ENCODE measurements around the gene ZNF428.

The ZNF428 gene

DNA sequence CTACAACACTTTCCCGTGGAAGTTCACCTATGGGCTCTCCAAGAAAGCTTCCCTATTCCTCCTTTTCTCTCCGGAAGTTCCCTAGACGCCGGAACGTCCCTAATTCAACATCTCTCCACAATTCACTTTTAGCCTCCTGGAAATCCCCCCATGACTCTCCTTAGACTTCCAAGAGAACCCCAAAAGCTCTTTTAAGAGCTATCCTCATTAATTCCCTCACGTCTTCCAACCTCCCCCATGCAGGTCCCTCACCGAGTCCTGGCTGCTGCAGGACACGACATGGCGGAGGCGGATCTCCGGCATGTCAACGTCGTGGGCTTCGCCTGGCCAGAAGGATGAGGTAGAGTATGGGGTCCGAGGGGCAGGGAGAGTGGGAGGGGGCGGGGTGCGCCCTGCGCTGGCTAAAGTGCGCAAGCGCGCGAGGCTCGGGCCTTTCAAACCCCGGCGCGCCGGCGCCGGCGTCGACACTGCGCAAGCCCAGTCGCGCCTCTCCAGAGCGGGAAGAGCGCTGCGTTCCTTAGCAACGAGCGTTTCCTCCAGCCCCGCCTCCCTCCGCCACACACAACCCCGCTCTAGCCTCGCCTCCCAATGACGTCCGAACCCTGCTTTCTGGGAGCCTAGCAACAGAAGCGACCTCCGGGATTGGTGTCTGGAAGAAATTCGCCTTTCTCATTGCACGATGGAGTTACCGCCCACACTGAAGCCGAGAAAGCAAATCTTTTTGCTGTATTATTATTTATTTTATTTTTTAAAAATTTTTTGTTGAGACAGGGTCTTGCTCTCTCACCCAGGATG, 44.1 kb downstream of the ZNF428 start, which contains the start of the genes PINLYP and XRCC1:
Gene PINLYP, plus strand, starts transcription at position 646 of the 795 bp plus-strand sequence. CDS start 1,391 bp downstream, outside the sequence.
Gene XRCC1, minus strand, starts transcription at position 372 of the 795 bp plus-strand sequence. Its CDS starts 69 bp downstream, at position 303.
- TF ChIP-seq, protein P1, sequence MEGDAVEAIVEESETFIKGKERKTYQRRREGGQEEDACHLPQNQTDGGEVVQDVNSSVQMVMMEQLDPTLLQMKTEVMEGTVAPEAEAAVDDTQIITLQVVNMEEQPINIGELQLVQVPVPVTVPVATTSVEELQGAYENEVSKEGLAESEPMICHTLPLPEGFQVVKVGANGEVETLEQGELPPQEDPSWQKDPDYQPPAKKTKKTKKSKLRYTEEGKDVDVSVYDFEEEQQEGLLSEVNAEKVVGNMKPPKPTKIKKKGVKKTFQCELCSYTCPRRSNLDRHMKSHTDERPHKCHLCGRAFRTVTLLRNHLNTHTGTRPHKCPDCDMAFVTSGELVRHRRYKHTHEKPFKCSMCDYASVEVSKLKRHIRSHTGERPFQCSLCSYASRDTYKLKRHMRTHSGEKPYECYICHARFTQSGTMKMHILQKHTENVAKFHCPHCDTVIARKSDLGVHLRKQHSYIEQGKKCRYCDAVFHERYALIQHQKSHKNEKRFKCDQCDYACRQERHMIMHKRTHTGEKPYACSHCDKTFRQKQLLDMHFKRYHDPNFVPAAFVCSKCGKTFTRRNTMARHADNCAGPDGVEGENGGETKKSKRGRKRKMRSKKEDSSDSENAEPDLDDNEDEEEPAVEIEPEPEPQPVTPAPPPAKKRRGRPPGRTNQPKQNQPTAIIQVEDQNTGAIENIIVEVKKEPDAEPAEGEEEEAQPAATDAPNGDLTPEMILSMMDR (conservative IDR thresholded peaks at IDR 0.05; ENCODE audit: low read length), result no peak
- no peak for TF ChIP-seq EZH2phosphoT487 (IDR thresholded peaks at IDR 0.05; ENCODE audit: borderline replicate concordance)
- peaks cover 37% of the 10 kb centered on the region for H3K4me1 ChIP-seq (ENCODE audit: insufficient read depth, low read length, poor library complexity, severe bottlenecking)
- no peaks in the 10 kb centered on the region for H3K27me3 ChIP-seq (ENCODE audit: insufficient read depth, low read length, poor library complexity, severe bottlenecking)
- H3K4me2 ChIP-seq (ENCODE audit: low read depth, low read length, poor library complexity, severe bottlenecking), result peak within 1 kb of the TSS; percentile 100
- no peaks in the 10 kb centered on the region for H3K36me3 ChIP-seq (ENCODE audit: insufficient read depth, low read length)
- peak within 1 kb of the TSS; percentile 64 for H2AFZ ChIP-seq (ENCODE audit: low read length)
- peaks cover 59% of the 10 kb centered on the region for H3K79me2 ChIP-seq (ENCODE audit: insufficient read depth, low read length)
- peak within 1 kb of the TSS; percentile 98 for H3K9ac ChIP-seq (ENCODE audit: low read depth, low read length, poor library complexity, severe bottlenecking)
- peak within 1 kb of the TSS; percentile 85 for H3K4me3 ChIP-seq (ENCODE audit: low read length, poor library complexity, severe bottlenecking)
- H3K9me3 ChIP-seq (ENCODE audit: insufficient read depth, low read depth, low read length), result no peaks in the 10 kb centered on the region
- H3K9me2 ChIP-seq (replicated peaks; ENCODE audit: low read depth, low read length), result no peaks in the 10 kb centered on the region
- no peaks in the 10 kb centered on the region for H3F3A ChIP-seq (ENCODE audit: low read depth)
- H4K20me1 ChIP-seq (ENCODE audit: insufficient read depth, low read length, poor library complexity, severe bottlenecking), result no peaks in the 10 kb centered on the region

DNA sequence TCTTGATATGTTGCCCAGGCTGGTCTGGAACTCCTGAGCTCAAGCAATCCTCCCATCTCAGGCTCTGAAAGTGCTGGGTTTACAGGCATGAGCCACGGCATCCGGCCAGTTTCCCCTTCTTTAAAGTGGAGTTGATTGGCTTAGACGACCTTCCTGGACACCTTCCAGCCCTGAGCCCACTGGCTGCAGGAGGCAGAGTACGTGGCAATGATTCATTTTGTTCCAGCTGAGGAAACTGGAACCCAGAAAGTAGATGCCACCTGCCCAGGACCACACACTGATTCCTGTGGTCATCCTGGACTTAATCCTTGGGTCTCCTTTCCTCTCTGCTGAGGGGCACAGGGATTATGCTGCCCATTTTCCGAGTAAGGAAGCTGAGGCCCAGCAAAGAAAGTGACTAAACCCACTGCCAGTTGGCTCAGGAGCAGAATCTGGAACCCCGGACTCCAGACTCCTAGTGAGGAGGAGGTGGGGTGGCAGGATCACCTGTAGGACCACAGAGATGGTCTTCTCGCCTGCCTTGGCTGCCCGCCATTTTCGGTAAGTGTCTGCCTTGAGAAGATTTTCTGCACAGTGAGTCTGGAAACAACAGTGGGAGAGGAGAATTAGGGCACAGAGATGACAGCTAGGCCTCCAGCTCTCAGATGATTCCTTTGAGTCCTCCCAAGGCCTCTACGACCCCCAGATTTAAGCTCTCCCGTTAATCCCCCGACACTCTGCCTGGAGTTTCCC, 44.8 kb downstream of the ZNF428 start:
- no peaks in the 10 kb centered on the region for H3F3A ChIP-seq (ENCODE audit: low read depth)
- no peaks in the 10 kb centered on the region for H4K20me1 ChIP-seq (ENCODE audit: insufficient read depth, low read length, poor library complexity, severe bottlenecking)
- no peak for TF ChIP-seq EZH2phosphoT487 (IDR thresholded peaks at IDR 0.05; ENCODE audit: borderline replicate concordance)
- TF ChIP-seq, protein P1 (conservative IDR thresholded peaks at IDR 0.05; ENCODE audit: low read length), result no peak
- no peaks in the 10 kb centered on the region for H3K9me3 ChIP-seq (ENCODE audit: insufficient read depth, low read depth, low read length)
- H3K9me2 ChIP-seq (replicated peaks; ENCODE audit: low read depth, low read length), result no peaks in the 10 kb centered on the region
- H3K27me3 ChIP-seq (ENCODE audit: insufficient read depth, low read length, poor library complexity, severe bottlenecking), result no peaks in the 10 kb centered on the region
- no peak overlapping the region for H2AFZ ChIP-seq (ENCODE audit: low read length)
- no peaks in the 10 kb centered on the region for H3K36me3 ChIP-seq (ENCODE audit: insufficient read depth, low read length)
- peaks cover 60% of the 10 kb centered on the region for H3K79me2 ChIP-seq (ENCODE audit: insufficient read depth, low read length)
- peak overlapping the region; percentile 85 for H3K4me3 ChIP-seq (ENCODE audit: low read length, poor library complexity, severe bottlenecking)
- H3K9ac ChIP-seq (ENCODE audit: low read depth, low read length, poor library complexity, severe bottlenecking), result peak overlapping the region; percentile 98
- H3K4me1 ChIP-seq (ENCODE audit: insufficient read depth, low read length, poor library complexity, severe bottlenecking), result peaks cover 31% of the 10 kb centered on the region
- peak overlapping the region; percentile 100 for H3K4me2 ChIP-seq (ENCODE audit: low read depth, low read length, poor library complexity, severe bottlenecking)

DNA sequence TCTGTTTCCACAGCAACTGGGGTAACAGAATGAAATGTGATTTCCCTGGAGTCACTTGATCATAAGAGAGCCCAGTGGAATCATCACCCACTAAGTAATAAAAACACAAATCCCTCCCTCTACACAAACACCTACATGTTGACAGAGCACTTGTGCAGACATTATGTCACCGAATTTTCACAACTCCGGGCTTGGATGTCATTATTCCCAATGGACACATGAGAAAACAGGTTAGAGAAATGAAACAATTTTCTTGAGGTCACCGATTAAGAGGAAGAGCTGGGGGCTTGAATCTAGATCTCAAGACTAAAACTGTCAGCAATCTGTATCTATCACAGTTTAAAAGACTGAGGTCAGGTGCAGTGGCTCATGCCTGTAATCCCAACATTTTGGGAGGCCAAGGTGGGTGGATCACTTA, 47.2 kb downstream of the ZNF428 start:
- no peaks in the 10 kb centered on the region for H3K9me2 ChIP-seq (replicated peaks; ENCODE audit: low read depth, low read length)
- H3K9ac ChIP-seq (ENCODE audit: low read depth, low read length, poor library complexity, severe bottlenecking), result no peak overlapping the region
- H3K4me1 ChIP-seq (ENCODE audit: insufficient read depth, low read length, poor library complexity, severe bottlenecking), result peaks cover 23% of the 10 kb centered on the region
- H3K4me3 ChIP-seq (ENCODE audit: low read length, poor library complexity, severe bottlenecking), result no peak overlapping the region
- H3K4me2 ChIP-seq (ENCODE audit: low read depth, low read length, poor library complexity, severe bottlenecking), result peak overlapping the region; percentile 35
- H3K36me3 ChIP-seq (ENCODE audit: insufficient read depth, low read length), result no peaks in the 10 kb centered on the region
- no peaks in the 10 kb centered on the region for H3F3A ChIP-seq (ENCODE audit: low read depth)
- H4K20me1 ChIP-seq (ENCODE audit: insufficient read depth, low read length, poor library complexity, severe bottlenecking), result no peaks in the 10 kb centered on the region
- H3K9me3 ChIP-seq (ENCODE audit: insufficient read depth, low read depth, low read length), result no peaks in the 10 kb centered on the region
- TF ChIP-seq, protein P1 (conservative IDR thresholded peaks at IDR 0.05; ENCODE audit: low read length), result no peak
- no peak for TF ChIP-seq EZH2phosphoT487 (IDR thresholded peaks at IDR 0.05; ENCODE audit: borderline replicate concordance)
- peaks cover 56% of the 10 kb centered on the region for H3K79me2 ChIP-seq (ENCODE audit: insufficient read depth, low read length)
- H3K27me3 ChIP-seq (ENCODE audit: insufficient read depth, low read length, poor library complexity, severe bottlenecking), result no peaks in the 10 kb centered on the region
- no peak overlapping the region for H2AFZ ChIP-seq (ENCODE audit: low read length)

Measured in Loucy (cell line).